B cell (primary cell): Measurements from ENCODE around the gene MFN2. TPM values are rescaled to one million over a fixed set of nuclear protein-coding genes. Genes with fewer than 3 reads are reported as not detected.

Experiments
- ATAC-seq: fragments of 200-7000 bp; cut with Tn5 transposase; one replicate; pipeline ENCODE4 v1.10.0; 2021; ENCODE audit warnings: low read depth, mild to moderate bottlenecking, moderate number of reproducible peaks, moderate library complexity
- CTCF ChIA-PET: fragments of 350-600 bp; sonication (Branson Sonifier 250); formaldehyde crosslinking; loops from one replicate; lab custom pipeline; 2021; ENCODE audit warnings: antibody characterized with exemption, inconsistent platforms; lab: Charles Lee
- POLR2A ChIA-PET: fragments of 350-600 bp; sonication (Branson Sonifier 250); formaldehyde crosslinking; loops from one replicate; lab custom pipeline; 2021; ENCODE audit warnings: antibody characterized with exemption; lab: Charles Lee
- DNase-seq: peaks from one replicate; pipeline ENCODE4 v3.0.0; 2013
- H2AFZ ChIP-seq: 2 replicates; pipeline ENCODE4 v1.6.1; 2012; ENCODE audit warnings: mild to moderate bottlenecking, low read depth, low read length; ENCODE audit not compliant: insufficient read depth, poor library complexity, severe bottlenecking
- H3K27ac ChIP-seq, 2 donors: 1 replicate in 1 of 2; 2 replicates in 1 of 2; pipeline ENCODE4 v1.5.1; 2012 to 2013; ENCODE audit warnings: low read length in 2 of 2, mild to moderate bottlenecking in 2 of 2, moderate library complexity in 1 of 2
- H3K27me3 ChIP-seq, 4 experiments: fragments of 200-600 bp in 1 of 4; sonication (generic) in 1 of 4; replicated peaks in 1 of 4; 1 replicate in 2 of 4; 2 replicates in 2 of 4; pipeline versions ENCODE4 v1.6.1 to v1.7.0; 2013 to 2016; ENCODE audit warnings: low read length in 3 of 4, mild to moderate bottlenecking in 2 of 4, mixed read lengths in 1 of 4, moderate library complexity in 1 of 4; ENCODE audit not compliant: insufficient read depth in 4 of 4, control insufficient read depth in 3 of 4; ENCODE audit errors: control extremely low read depth in 1 of 4
- H3K36me3 ChIP-seq, 2 experiments: replicated peaks in 1 of 2; 1 replicate in 1 of 2; 2 replicates in 1 of 2; pipeline versions ENCODE4 v1.6.1 to v1.7.1; 2013; ENCODE audit warnings: low read length in 1 of 2; ENCODE audit not compliant: insufficient read depth in 2 of 2, control insufficient read depth in 1 of 2; ENCODE audit errors: control extremely low read depth in 1 of 2, extremely low read depth in 1 of 2
- H3K4me1 ChIP-seq, 2 donors: fragments of 200-600 bp in 1 of 2; sonication (generic) in 1 of 2; 1 replicate in 1 of 2; 2 replicates in 1 of 2; pipeline versions ENCODE4 v1.5.1 to v1.6.1; 2013 to 2017; ENCODE audit warnings: low read length in 2 of 2; ENCODE audit not compliant: control insufficient read depth in 2 of 2, insufficient read depth in 2 of 2
- H3K4me2 ChIP-seq: replicated peaks from 2 replicates; pipeline ENCODE3; 2012; ENCODE audit warnings: mild to moderate bottlenecking, low read depth, low read length; ENCODE audit not compliant: poor library complexity, severe bottlenecking
- H3K4me3 ChIP-seq, 5 experiments: fragments of 200-600 bp in 1 of 5; sonication (generic) in 1 of 5; 1 replicate in 3 of 5; 2 replicates in 2 of 5; pipeline versions ENCODE4 v1.5.1 to v1.7.0; 2011 to 2016; ENCODE audit warnings: low read length in 4 of 5, mild to moderate bottlenecking in 4 of 5, low read depth in 2 of 5, control low read depth in 1 of 5, moderate library complexity in 1 of 5; ENCODE audit not compliant: insufficient read depth in 1 of 5; ENCODE audit errors: control extremely low read depth in 1 of 5, extremely low read depth in 1 of 5
- H3K79me2 ChIP-seq: fragments of 200-600 bp; sonication (generic); one replicate; pipeline ENCODE4 v1.6.0; 2016; ENCODE audit warnings: low read length; ENCODE audit not compliant: control insufficient read depth, insufficient read depth
- H3K9ac ChIP-seq: fragments of 200-600 bp; sonication (generic); 2 replicates; pipeline ENCODE4 v1.6.1; 2017; ENCODE audit warnings: mild to moderate bottlenecking, low read length, moderate library complexity
- H3K9me3 ChIP-seq, 3 donors: one replicate each; pipeline versions ENCODE4 v1.6.1 to v1.7.1; 2013; ENCODE audit warnings: low read length in 2 of 3; ENCODE audit not compliant: control insufficient read depth in 2 of 3, insufficient read depth in 1 of 3; ENCODE audit errors: control extremely low read depth in 1 of 3
- H4K20me1 ChIP-seq: 2 replicates; pipeline ENCODE4 v1.6.0; 2012; ENCODE audit warnings: mild to moderate bottlenecking, low read length; ENCODE audit not compliant: insufficient read depth, control insufficient read depth, poor library complexity, severe bottlenecking
- H3K27ac Mint-ChIP-seq: one replicate; pipeline ENCODE4 v1.8.0; 2021; ENCODE audit warnings: mixed read lengths
- H3K27me3 Mint-ChIP-seq: one replicate; pipeline ENCODE4 v1.8.0; 2021; ENCODE audit warnings: mixed read lengths
- H3K4me1 Mint-ChIP-seq: one replicate; pipeline ENCODE4 v1.8.0; 2021; ENCODE audit warnings: mixed read lengths
- H3K4me3 Mint-ChIP-seq: one replicate; pipeline ENCODE4 v1.8.0; 2021; ENCODE audit warnings: mixed read lengths
- H3K9me3 Mint-ChIP-seq: one replicate; pipeline ENCODE4 v1.8.0; 2022; ENCODE audit warnings: mixed read lengths; ENCODE audit not compliant: insufficient read depth
- CTCF ChIP-seq: fragments of 200-600 bp; IDR thresholded peaks from one replicate; pipeline ENCODE4 v1.8.0; 2022; ENCODE audit warnings: antibody characterized with exemption, mild to moderate bottlenecking
- EZH2 ChIP-seq: IDR thresholded peaks from 2 replicates; pipeline ENCODE4 v1.6.1; 2012; ENCODE audit warnings: borderline replicate concordance, low read depth, mild to moderate bottlenecking, moderate library complexity, low read length; ENCODE audit not compliant: insufficient read depth, poor library complexity, severe bottlenecking
- WGBS: methylation state at CpG from one replicate; pipeline ENCODE4 v1.1.5; 2013; ENCODE audit warnings: missing lambda C conversion rate; ENCODE audit not compliant: insufficient coverage; 5-methylcytosine and 5-hydroxymethylcytosine counted together
- intact Hi-C: fragments of 100-400 bp; cut with micrococcal nuclease; formaldehyde crosslinking; loops from one replicate; pipeline ENCODE4 v1.10.0; 2022
- polyA plus RNA-seq: library from polyadenylated mRNA; depleted of rRNA; stranded (reverse); fragments of >200 nt; gene quantifications from 2 replicates; pipeline ENCODE4 v1.2.3, GENCODE V29; 2012
- total RNA-seq, 2 donors: library from RNA; stranded (reverse); fragments of 120-200 nt in 1 of 2; gene quantifications; 1 replicate in 1 of 2; 2 replicates in 1 of 2; pipeline versions ENCODE4 v1.2.3 to v1.2.4, GENCODE V29; 2013 to 2022

MFN2 gene
- total and polyA plus RNA-seq, 2 donors (not counting 1 experiment from before 2014, with no cell fraction given), result 24.0 to 50.0 TPM

GRCh38 chr1:11931845-11932244 lies 48.4 kb upstream of the MFN2 start:
- ATAC-seq (no peak), DNase-seq (no peak)
- no peaks in the 10 kb centered on the region for H3K79me2 ChIP-seq
- H4K20me1 ChIP-seq, result no peaks in the 10 kb centered on the region
- POLR2A ChIA-PET, result interaction anchor here (0.6 kb wide), 1 partner anchor 46 kb away, joined by 4 read pairs; no protein-coding TSS in a partner anchor
- no peak overlapping the region for H3K4me2 ChIP-seq
- intact Hi-C loops, result no loop called here
- H3K9ac ChIP-seq, result no peak overlapping the region
- H2AFZ ChIP-seq, result no peak overlapping the region
- no peaks in the 10 kb centered on the region for H3K9me3 ChIP-seq
- no peak overlapping the region for H3K27ac ChIP-seq
- TF ChIP-seq EZH2 (no peak), CTCF (no peak)
- H3K4me1 ChIP-seq, result peaks cover 9 to 15% of the 10 kb centered on the region in 2 donors
- H3K27ac Mint-ChIP-seq, result no peak overlapping the region
- H3K27me3 Mint-ChIP-seq, result no peaks in the 10 kb centered on the region
- no peak overlapping the region for H3K4me3 Mint-ChIP-seq
- H3K4me1 Mint-ChIP-seq, result peaks cover 10% of the 10 kb centered on the region
- CTCF ChIA-PET, result no interaction called here
- no peaks in the 10 kb centered on the region for H3K27me3 ChIP-seq
- H3K4me3 ChIP-seq, result no peak overlapping the region
- no peaks in the 10 kb centered on the region for H3K9me3 Mint-ChIP-seq
- 96% methylated on average over 6 of the region's 10 CpGs for WGBS
- H3K36me3 ChIP-seq, result no peaks in the 10 kb centered on the region

GRCh38 chr1:11934302-11935056 lies 45.8 kb upstream of the MFN2 start, which contains the start of gene PLOD1:
TSS of gene PLOD1 (plus strand) at chr1:11934717. CDS start at chr1:11934780, 63 bp downstream.
- H3K9me3 ChIP-seq, result no peaks in the 10 kb centered on the region
- H3K9ac ChIP-seq, result peak within 1 kb of the TSS; percentile 81
- WGBS, result under 1% methylated on average over 52 of the region's 55 CpGs
- TF ChIP-seq EZH2, result no peak
- TF ChIP-seq CTCF, result no peak
- intact Hi-C loops, result loop anchor here (1.0 to 2.0 kb wide), 3 partner anchors 8 to 46 kb away; partner anchors contain the start of genes KIAA2013 and MFN2
- Mint-ChIP-seq H3K27ac (peak within 1 kb of the TSS; percentile 74), H3K27me3 (no peaks in the 10 kb centered on the region), H3K4me1 (peaks cover 8% of the 10 kb centered on the region), H3K9me3 (no peaks in the 10 kb centered on the region), H3K4me3 (peak within 1 kb of the TSS; percentile 90)
- peak within 1 kb of the TSS; percentile 45 to 82 (median 71) for H3K4me3 ChIP-seq
- peak within 1 kb of the TSS; percentile 99 for H2AFZ ChIP-seq
- peak within 1 kb of the TSS; percentile 38 to 69 for H3K27ac ChIP-seq
- H3K4me1 ChIP-seq, result peaks cover 9 to 12% of the 10 kb centered on the region in 2 donors
- no peaks in the 10 kb centered on the region for H3K79me2 ChIP-seq
- H3K27me3 ChIP-seq, result no peaks in the 10 kb centered on the region
- H4K20me1 ChIP-seq, result no peaks in the 10 kb centered on the region
- CTCF ChIA-PET, result interaction anchor here (1.1 kb wide), 1 partner anchor 25 kb away, joined by 3 read pairs; no protein-coding TSS in a partner anchor
- peak; percentile 100 for ATAC-seq
- POLR2A ChIA-PET, result interaction anchor here (0.6 to 1.9 kb wide), 4 partner anchors 20 to 210 kb away, joined by 3 to 28 read pairs (median 4); partner anchors contain the start of gene MFN2
- H3K36me3 ChIP-seq, result no peaks in the 10 kb centered on the region
- DNase-seq, result peak; percentile 85
- H3K4me2 ChIP-seq, result peak within 1 kb of the TSS; percentile 96
